Measurements from ENCODE around the gene RUSF1. TPM values are rescaled to one million over a fixed set of nuclear protein-coding genes. Genes with fewer than 3 reads are reported as not detected.
"Not testable (repeated sequence)": the region's sequence is repeated elsewhere in the genome, so short reads cannot be mapped to it uniquely, and the experiment has no call there.

RUSF1 gene
- total and polyA plus RNA-seq, 7 experiments from 2014 or later: 22.8 to 118 (median 66.6) TPM

GRCh38 chr16:31508706-31509195 is 560 bp upstream of the RUSF1 start:
- CTCF ChIA-PET: no interaction called here
- ATAC-seq (no peak), DNase-seq (no peak)
- intact Hi-C loops (cut with micrococcal nuclease): loop anchor here (1.0 to 5.0 kb wide), 11 partner anchors 20 to 434 kb away; partner anchors contain the start of genes ARMC5 (in 2 of the 2), KAT8 (in 1 of the 2), ZNF646 (in 1 of the 2) and ZNF668 (in 1 of the 2)
- Mint-ChIP-seq H3K4me1 (peaks cover 31 to 64% (median 53%) of the 10 kb centered on the region in 7 donors), H3K4me3 (peak overlapping the region; percentile 83 to 98 (median 92)), H3K9me3 (peaks cover 0 to 8% (median 0%) of the 10 kb centered on the region in 11 donors), H3K27me3 (no peaks in the 10 kb centered on the region), H3K27ac (peak overlapping the region; percentile 93 to 98 (median 97)), H3K36me3 (peaks cover 0 to 13% (median 3%) of the 10 kb centered on the region in 5 donors)
- peaks cover 0 to 12% (median 0%) of the 10 kb centered on the region in 3 experiments for H3K36me3 ChIP-seq (ENCODE audit: control insufficient read depth in 2 of 3, insufficient read depth in 3 of 3, low read length in 3 of 3)
- H3K27ac ChIP-seq (ENCODE audit: low read depth, low read length): peak overlapping the region; percentile 93
- peak overlapping the region; percentile 77 for H3K4me3 ChIP-seq (ENCODE audit: low read length)
- no peaks in the 10 kb centered on the region for H3K9me3 ChIP-seq (ENCODE audit: control insufficient read depth in 2 of 3, low read length in 3 of 3)
- POLR2A ChIA-PET: interaction anchor here (0.8 to 2.9 kb wide), 13 partner anchors 20 to 435 kb away, joined by 3 to 22 read pairs (median 5); partner anchors contain the start of genes ARMC5, ZNF267, ZNF646 and ZNF668
- peaks cover 27% of the 10 kb centered on the region in 2 donors for H3K4me1 ChIP-seq (ENCODE audit: control insufficient read depth in 2 of 2, insufficient read depth in 2 of 2, low read length in 2 of 2)
- H3K27me3 ChIP-seq (ENCODE audit: control insufficient read depth in 2 of 2, insufficient read depth in 2 of 2, low read length in 2 of 2): no peaks in the 10 kb centered on the region

- Histone ChIP-seq H3K4me1 (ENCODE audit: control insufficient read depth in 2 of 2, insufficient read depth in 2 of 2, low read length in 2 of 2) (peaks cover 27% of the 10 kb centered on the region in 2 donors), H3K27me3 (ENCODE audit: control insufficient read depth in 2 of 2, insufficient read depth in 2 of 2, low read length in 2 of 2) (no peaks in the 10 kb centered on the region), H3K36me3 (ENCODE audit: control insufficient read depth in 2 of 3, insufficient read depth in 3 of 3, low read length in 3 of 3) (peaks cover 0 to 12% (median 0%) of the 10 kb centered on the region in 3 experiments), H3K4me3 (ENCODE audit: low read length) (peak overlapping the region; percentile 77), H3K9me3 (ENCODE audit: control insufficient read depth in 2 of 3, low read length in 3 of 3) (no peaks in the 10 kb centered on the region), H3K27ac (ENCODE audit: low read depth, low read length) (peak overlapping the region; percentile 93)
- H3K4me1 Mint-ChIP-seq: peaks cover 27 to 68% (median 53%) of the 10 kb centered on the region in 7 donors
- intact Hi-C loops (cut with micrococcal nuclease): loop anchor here in 1 of 2 donors (2.0 to 5.0 kb wide), 2 partner anchors 189 to 360 kb away; no protein-coding TSS in a partner anchor
- peaks cover 0 to 13% (median 3%) of the 10 kb centered on the region in 5 donors for H3K36me3 Mint-ChIP-seq
- peaks cover 0 to 5% (median 0%) of the 10 kb centered on the region in 11 donors for H3K9me3 Mint-ChIP-seq
- ChIA-PET CTCF (no interaction called here), POLR2A (interaction anchor here (0.6 to 2.9 kb wide), 10 partner anchors 20 to 366 kb away, joined by 3 to 22 read pairs (median 6); partner anchors contain the start of genes ARMC5 and ZNF267)
- no peaks in the 10 kb centered on the region for H3K27me3 Mint-ChIP-seq
- peak overlapping the region; percentile 93 to 98 (median 96) for H3K27ac Mint-ChIP-seq
- no peak for DNase-seq
- peak overlapping the region; percentile 83 to 98 (median 92) for H3K4me3 Mint-ChIP-seq
- peak; percentile 25 for ATAC-seq
These were observed 618 bp downstream of the RUSF1 start for GRCh38 chr16:31507617-31507928.

- CTCF ChIA-PET: no interaction called here
- peak overlapping the region in 1 of 10 donors; percentile 12 for H3K4me3 Mint-ChIP-seq
- POLR2A ChIA-PET: no interaction called here
- Histone ChIP-seq H3K4me1 (ENCODE audit: control insufficient read depth in 2 of 2, insufficient read depth in 2 of 2, low read length in 2 of 2) (peaks cover 25 to 27% of the 10 kb centered on the region in 2 donors), H3K27me3 (ENCODE audit: control insufficient read depth in 2 of 2, insufficient read depth in 2 of 2, low read length in 2 of 2) (no peaks in the 10 kb centered on the region), H3K36me3 (ENCODE audit: control insufficient read depth in 2 of 3, insufficient read depth in 3 of 3, low read length in 3 of 3) (peaks cover 0 to 13% (median 0%) of the 10 kb centered on the region in 3 experiments), H3K27ac (ENCODE audit: low read depth, low read length) (no peak overlapping the region), H3K4me3 (ENCODE audit: low read length) (no peak overlapping the region), H3K9me3 (ENCODE audit: control insufficient read depth in 2 of 3, low read length in 3 of 3) (no peaks in the 10 kb centered on the region)
- peaks cover 0 to 11% (median 2%) of the 10 kb centered on the region in 5 donors for H3K36me3 Mint-ChIP-seq
- peaks cover 0 to 2% (median 0%) of the 10 kb centered on the region in 11 donors for H3K9me3 Mint-ChIP-seq
- peak overlapping the region; percentile 3 to 96 (median 75) for H3K27ac Mint-ChIP-seq
- ATAC-seq (no peak), DNase-seq (no peak)
- no peaks in the 10 kb centered on the region for H3K27me3 Mint-ChIP-seq
- H3K4me1 Mint-ChIP-seq: peaks cover 26 to 68% (median 54%) of the 10 kb centered on the region in 7 donors
- intact Hi-C loops (cut with micrococcal nuclease): loop anchor here in 1 of 2 donors (5.0 kb wide), 1 partner anchor 362 kb away; no protein-coding TSS in a partner anchor
These were observed 2.7 kb downstream of the RUSF1 start for GRCh38 chr16:31505483-31505882.

- Histone ChIP-seq H3K36me3 (ENCODE audit: control insufficient read depth in 2 of 3, insufficient read depth in 3 of 3, low read length in 3 of 3) (peaks cover 0 to 26% (median 0%) of the 10 kb centered on the region in 3 experiments), H3K4me1 (ENCODE audit: control insufficient read depth in 2 of 2, insufficient read depth in 2 of 2, low read length in 2 of 2) (peaks cover 15 to 16% of the 10 kb centered on the region in 2 donors), H3K4me3 (ENCODE audit: low read length) (no peak overlapping the region), H3K27ac (ENCODE audit: low read depth, low read length) (no peak overlapping the region), H3K27me3 (ENCODE audit: control insufficient read depth in 2 of 2, insufficient read depth in 2 of 2, low read length in 2 of 2) (no peaks in the 10 kb centered on the region), H3K9me3 (ENCODE audit: control insufficient read depth in 2 of 3, low read length in 3 of 3) (no peaks in the 10 kb centered on the region)
- Mint-ChIP-seq H3K4me1 (peaks cover 18 to 60% (median 44%) of the 10 kb centered on the region in 7 donors), H3K4me3 (no peak overlapping the region), H3K9me3 (peaks cover 0 to 2% (median 0%) of the 10 kb centered on the region in 11 donors), H3K27me3 (no peaks in the 10 kb centered on the region), H3K36me3 (peaks cover 0 to 12% (median 6%) of the 10 kb centered on the region in 5 donors), H3K27ac (peak overlapping the region in 5 of 9 donors; percentile 16 to 96 (median 28))
- intact Hi-C loops (cut with micrococcal nuclease): no loop called here
- POLR2A ChIA-PET: interaction anchor here (0.6 to 1.7 kb wide), 3 partner anchors 16 to 606 kb away, joined by 3 to 5 read pairs (median 4); partner anchors contain the start of gene ARMC5
- no peak for ATAC-seq
- no peak for DNase-seq
- CTCF ChIA-PET: no interaction called here
These were observed 4.0 kb downstream of the RUSF1 start for GRCh38 chr16:31504159-31504558.

- CTCF ChIA-PET; H3K27ac ChIP-seq (ENCODE audit: low read depth, low read length); H3K27me3 Mint-ChIP-seq; intact Hi-C loops (cut with micrococcal nuclease); H3K9me3 Mint-ChIP-seq; H3K9me3 ChIP-seq (ENCODE audit: control insufficient read depth in 2 of 3, low read length in 3 of 3); ATAC-seq; H3K27me3 ChIP-seq (ENCODE audit: control insufficient read depth in 2 of 2, insufficient read depth in 2 of 2, low read length in 2 of 2); DNase-seq; H3K4me3 Mint-ChIP-seq; H3K4me3 ChIP-seq (ENCODE audit: low read length): not testable (repeated sequence)
- Histone ChIP-seq H3K4me1 (ENCODE audit: control insufficient read depth in 2 of 2, insufficient read depth in 2 of 2, low read length in 2 of 2) (peaks cover 10% of the 10 kb centered on the region in 2 donors), H3K36me3 (ENCODE audit: control insufficient read depth in 2 of 3, insufficient read depth in 3 of 3, low read length in 3 of 3) (peaks cover 0 to 31% (median 4%) of the 10 kb centered on the region in 3 experiments)
- POLR2A ChIA-PET: interaction anchor here (0.6 to 1.7 kb wide), 3 partner anchors 15 to 606 kb away, joined by 3 to 5 read pairs (median 4); partner anchors contain the start of gene ARMC5
- peaks cover 0 to 15% (median 3%) of the 10 kb centered on the region in 5 donors for H3K36me3 Mint-ChIP-seq
- H3K27ac Mint-ChIP-seq: peak overlapping the region in 1 of 9 donors; percentile 16
- H3K4me1 Mint-ChIP-seq: peaks cover 16 to 54% (median 41%) of the 10 kb centered on the region in 7 donors
These were observed 4.6 kb downstream of the RUSF1 start for GRCh38 chr16:31503555-31503954.

GRCh38 chr16:31502981-31503380 is 5.2 kb downstream of the RUSF1 start:
- peak overlapping the region in 1 of 9 donors; percentile 22 for H3K27ac Mint-ChIP-seq
- Histone ChIP-seq H3K4me3 (ENCODE audit: low read length) (no peak overlapping the region), H3K27ac (ENCODE audit: low read depth, low read length) (no peak overlapping the region), H3K9me3 (ENCODE audit: control insufficient read depth in 2 of 3, low read length in 3 of 3) (no peaks in the 10 kb centered on the region), H3K27me3 (ENCODE audit: control insufficient read depth in 2 of 2, insufficient read depth in 2 of 2, low read length in 2 of 2) (no peaks in the 10 kb centered on the region), H3K4me1 (ENCODE audit: control insufficient read depth in 2 of 2, insufficient read depth in 2 of 2, low read length in 2 of 2) (peaks cover 10% of the 10 kb centered on the region in 2 donors), H3K36me3 (ENCODE audit: control insufficient read depth in 2 of 3, insufficient read depth in 3 of 3, low read length in 3 of 3) (peaks cover 0 to 31% (median 10%) of the 10 kb centered on the region in 3 experiments)
- ATAC-seq: no peak
- intact Hi-C loops (cut with micrococcal nuclease): no loop called here
- H3K27me3 Mint-ChIP-seq: no peaks in the 10 kb centered on the region
- ChIA-PET POLR2A (interaction anchor here (0.7 to 1.7 kb wide), 2 partner anchors 15 to 44 kb away, joined by 3 to 5 read pairs; partner anchors contain the start of gene ARMC5), CTCF (no interaction called here)
- peaks cover 18 to 51% (median 38%) of the 10 kb centered on the region in 7 donors for H3K4me1 Mint-ChIP-seq
- no peak overlapping the region for H3K4me3 Mint-ChIP-seq
- peaks cover 0 to 18% (median 3%) of the 10 kb centered on the region in 5 donors for H3K36me3 Mint-ChIP-seq
- DNase-seq: no peak
- H3K9me3 Mint-ChIP-seq: peaks cover 0 to 2% (median 0%) of the 10 kb centered on the region in 11 donors

All from naive thymus-derived CD4-positive, alpha-beta T cell (primary cell).